IPS-NIHi7 (cell line): ENCODE results near the gene PITPNC1.
A peak's percentile ranks its signal among the peaks of the same experiment; 100 is the strongest.
"Not testable (repeated sequence)": the region's sequence is repeated elsewhere in the genome, so short reads cannot be mapped to it uniquely, and the experiment has no call there.

ENCODE experiments used
- DNase-seq: peaks from one replicate; pipeline ENCODE4 v3.0.0; 2012; ENCODE audit warnings: mixed read lengths; ENCODE audit errors: extremely low spot score

The PITPNC1 gene

DNA sequence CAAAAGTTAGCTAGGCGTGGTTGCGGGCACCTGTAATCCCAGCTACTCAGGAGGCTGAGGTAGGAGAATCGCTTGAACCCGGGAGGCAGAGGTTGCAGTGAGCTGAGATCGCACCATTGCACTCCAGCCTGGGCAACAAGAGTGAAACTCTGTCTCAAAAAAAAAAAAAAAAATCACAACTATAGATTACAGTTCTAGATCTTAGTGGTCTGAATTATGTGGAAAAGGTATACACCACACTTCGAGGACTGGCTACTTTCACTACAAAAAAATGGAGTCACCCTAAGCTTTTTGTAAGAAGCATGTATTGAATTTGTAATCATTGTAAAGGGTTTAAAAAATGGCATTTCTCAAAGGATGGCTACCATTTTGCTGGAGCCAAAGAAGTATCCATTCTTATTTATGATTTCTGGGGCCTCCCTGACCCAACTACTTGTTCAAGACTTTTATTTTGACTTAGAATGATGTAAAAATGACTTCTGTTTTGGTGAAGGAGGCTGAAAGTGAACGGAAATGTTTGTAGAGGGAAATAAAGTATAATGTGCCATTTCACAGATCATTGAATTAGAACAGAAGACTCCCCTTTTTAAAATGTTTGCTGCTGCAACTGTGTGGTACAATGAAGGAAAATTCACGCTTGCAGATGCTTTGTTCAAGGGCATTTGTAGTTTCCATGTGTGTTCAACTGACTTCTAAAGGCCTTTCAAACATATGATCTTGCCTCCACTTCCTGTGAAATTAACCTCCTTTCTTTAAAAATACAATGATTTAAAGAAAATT is 303.6 kb downstream of the PITPNC1 start:
- DNase-seq: no peak

DNA sequence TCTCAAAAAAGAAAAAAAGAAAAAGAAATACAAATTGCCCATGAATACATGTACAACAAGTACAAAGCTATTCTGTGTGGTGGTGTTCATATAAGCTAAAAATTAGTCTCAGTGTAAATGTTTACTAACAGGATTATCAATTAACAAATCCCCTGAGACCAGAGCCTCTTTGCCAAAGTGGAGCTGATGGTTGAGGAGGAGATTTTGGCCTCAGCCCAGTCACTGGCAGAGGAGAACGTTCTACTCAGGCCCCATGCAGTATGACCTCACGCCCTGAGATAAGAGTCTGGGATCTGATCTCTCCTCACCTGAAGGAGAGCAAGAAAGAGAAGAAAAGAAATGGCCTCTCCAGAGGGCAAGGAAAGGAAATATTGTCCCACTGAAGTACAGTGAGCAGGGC is 305.1 kb downstream of the PITPNC1 start:
- DNase-seq: no peak

DNA sequence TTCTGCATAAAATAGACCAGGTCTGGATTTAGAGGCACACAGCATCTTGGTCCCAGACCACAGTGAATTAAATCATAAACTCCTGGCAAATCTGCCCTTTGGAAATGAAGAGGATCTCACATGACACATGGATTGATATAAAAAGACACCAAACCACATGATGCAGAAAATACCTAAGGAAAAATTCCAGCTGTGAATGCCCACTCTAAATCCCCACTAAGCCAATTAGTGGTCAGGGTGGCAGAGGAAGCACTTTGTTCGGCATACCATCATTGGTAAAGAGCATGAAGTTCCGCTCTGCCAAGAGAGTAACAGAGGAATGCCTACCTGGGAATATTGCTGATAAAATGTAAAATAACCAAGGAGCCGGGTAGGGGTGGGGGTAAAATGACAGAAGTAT is 308.3 kb downstream of the PITPNC1 start:
- DNase-seq: no peak

DNA sequence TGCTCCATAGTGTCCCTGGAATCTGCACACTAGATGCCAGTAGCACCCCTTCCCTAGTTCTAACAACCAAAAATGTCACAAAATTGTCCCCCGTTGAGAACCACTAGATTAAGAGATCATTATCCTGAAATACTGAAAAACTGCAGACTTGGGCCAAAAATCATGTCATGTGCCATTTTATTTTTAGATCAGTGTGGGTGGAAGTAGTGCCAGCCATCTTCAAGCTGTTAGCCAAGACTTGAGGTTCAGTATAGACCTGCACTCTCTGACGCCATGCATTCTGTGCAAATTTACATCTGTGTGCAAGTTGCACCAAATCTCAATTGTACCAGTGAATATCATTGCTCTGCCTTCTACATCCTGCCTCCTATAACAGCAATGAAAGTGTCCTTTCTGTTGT is 309.2 kb downstream of the PITPNC1 start:
- no peak for DNase-seq

DNA sequence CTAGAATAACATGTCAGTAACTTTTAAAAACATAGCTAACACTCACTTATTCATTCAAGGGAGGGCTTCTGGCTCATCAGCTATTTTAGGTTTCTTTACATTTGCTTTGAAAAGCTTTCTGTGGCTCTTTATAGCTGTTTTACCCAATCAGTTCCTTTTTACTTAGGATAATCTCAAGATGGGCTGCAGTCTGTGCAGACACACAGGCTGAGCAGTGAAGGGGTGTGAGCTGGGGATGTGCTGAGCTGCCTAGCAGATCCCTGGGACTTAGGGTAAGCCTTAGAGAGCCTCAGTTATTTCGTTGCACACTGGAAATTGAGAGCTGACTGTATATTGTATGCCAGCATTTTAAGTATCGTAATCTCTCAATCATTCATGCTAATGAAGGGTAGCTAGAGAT is 310.4 kb downstream of the PITPNC1 start:
- no peak for DNase-seq

DNA sequence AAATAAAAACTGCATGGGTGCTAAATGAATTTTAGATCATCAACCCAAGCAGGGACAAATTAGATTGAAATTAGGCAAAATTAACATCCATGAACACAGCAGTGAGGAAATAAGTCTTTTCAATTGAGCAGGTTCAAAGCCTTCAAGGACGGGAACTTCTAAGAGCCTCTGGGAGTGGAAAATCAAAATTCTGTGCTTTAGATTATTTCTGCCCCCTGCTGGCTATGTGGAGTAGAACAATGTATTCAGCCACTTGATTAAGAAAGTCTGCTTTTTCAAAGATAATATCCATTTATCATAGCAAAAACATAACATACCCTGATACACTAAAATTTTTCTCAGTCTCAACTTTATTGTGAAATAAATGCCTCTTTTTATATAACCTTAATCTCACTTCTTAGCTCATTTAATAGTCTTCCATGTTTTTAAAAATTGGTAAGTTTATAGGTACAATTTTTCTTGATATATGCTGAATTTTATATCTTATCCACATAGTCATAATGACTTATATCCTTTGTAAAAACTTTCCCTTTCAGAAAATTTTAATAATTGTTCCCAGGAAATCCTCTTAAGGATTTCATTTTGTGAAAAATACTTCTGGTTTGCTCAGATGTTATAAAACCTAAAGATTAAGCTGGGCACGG is 312.6 kb downstream of the PITPNC1 start:
- peak; percentile 72 for DNase-seq

DNA sequence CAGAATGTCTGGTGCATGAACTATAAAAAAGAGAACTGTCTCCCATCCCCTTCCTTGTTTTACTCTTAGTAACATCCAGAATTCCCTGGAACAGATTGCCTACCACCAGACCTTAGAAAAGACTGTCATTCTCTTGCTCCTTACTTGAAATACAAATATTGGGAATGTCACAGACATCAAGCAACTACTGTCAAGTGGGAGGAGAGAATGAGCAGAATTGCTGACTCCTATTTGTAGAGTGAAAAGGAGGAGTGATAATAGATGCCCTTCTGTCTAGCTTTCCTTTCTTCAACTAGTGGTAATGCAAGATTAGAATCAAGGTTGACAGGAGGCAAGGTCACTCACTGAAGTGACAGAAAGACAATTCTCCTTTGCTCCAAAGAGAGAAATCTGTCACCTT is 316.7 kb downstream of the PITPNC1 start:
- no peak for DNase-seq

DNA sequence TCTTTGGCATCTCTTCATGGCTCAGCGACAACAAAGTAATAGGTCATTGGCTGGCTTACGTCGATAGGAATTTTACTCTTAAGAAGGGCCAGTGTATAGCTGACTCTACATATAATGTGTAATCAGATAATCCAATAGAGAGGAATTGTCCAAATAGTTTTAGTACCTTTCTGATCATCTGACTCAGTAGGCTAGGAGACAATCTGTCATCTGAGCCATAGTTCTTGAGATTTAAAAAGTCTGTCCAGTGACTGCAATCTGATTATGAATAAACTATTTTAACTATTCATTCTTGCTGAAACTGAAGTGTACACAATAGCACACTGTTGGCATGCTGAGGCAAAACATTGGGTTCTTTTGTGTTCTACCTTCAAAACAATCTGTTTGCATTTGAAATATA is 319.3 kb downstream of the PITPNC1 start:
- no peak for DNase-seq

DNA sequence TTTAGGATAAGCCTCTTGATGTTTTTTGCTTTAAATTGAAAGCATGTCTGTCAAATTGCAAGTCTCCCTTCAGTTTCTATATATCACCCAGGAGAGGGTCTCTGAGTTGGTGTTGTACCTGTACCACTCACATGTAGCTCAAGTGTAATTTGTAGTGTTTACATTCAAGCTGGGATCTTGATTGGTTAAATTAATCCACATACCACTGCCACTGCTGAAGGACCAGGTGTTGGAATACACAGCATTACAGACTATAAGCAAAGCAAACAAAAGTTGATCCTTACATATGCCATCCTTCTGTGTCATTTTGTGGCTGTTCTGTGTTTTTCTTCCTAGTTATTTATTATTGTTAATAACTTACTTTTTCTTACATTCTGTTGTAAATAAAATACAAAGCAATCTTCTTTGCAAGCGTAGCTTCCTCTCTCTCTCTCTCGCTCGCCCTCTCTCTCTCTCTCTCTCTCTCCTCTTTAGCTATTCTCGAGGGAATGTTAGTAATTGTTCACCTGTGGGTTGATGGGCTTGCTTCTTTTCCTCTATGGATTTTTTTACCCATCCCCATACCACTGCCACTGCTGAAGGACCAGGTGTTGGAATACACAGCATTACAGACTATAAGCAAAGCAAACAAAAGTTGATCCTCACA is 319.9 kb downstream of the PITPNC1 start:
- no peak for DNase-seq

DNA sequence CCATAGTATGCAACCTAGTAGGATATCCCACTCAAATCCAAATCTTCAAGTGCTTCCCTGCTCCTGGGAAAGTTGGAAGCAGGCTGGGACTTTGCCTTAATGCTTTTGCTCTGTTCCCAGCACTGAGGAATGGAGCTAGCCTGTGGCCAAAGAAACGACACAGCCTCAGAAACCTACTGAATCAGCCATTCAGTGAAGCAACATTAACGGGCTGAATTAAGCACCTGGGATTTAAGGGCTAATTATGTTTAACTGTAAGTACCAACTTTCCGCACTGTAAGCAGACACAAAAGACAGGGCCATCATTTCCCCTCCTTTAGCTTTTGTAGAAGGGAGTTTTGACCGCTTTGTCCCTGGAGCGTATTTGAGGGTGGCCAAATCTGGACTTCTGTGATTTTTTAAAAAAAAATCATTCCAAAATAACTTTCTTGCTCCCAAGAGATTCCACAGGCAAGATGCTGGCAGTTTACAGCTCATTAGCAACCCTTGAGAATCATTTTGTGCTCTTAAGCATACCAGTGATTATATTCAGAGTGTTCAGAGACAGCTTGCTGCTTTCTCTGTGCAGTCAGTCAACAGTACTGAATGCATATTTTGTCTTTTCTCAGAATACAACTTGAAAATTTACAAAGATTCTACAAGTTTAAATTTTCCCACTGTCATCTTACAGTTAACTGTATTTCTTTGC is 323.1 kb downstream of the PITPNC1 start:
- no peak for DNase-seq

DNA sequence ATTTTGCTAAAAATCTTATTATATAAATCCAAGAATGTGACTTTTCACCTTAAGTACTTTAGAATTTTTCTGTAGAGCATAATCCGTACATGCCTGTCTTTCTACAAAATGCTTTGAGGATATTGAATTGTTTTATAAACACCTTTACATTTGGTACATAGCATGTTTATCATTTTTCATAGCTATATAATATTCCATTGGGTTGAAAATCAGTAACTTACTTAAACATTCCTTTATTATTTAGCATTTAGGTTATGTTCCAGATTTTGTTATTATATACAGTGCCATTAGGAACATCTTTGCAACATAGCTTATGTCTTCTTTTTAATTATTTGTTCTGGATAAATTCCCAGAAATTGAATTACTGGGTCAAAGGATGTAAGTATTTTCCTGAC is 323.6 kb downstream of the PITPNC1 start:
- DNase-seq: no peak

DNA sequence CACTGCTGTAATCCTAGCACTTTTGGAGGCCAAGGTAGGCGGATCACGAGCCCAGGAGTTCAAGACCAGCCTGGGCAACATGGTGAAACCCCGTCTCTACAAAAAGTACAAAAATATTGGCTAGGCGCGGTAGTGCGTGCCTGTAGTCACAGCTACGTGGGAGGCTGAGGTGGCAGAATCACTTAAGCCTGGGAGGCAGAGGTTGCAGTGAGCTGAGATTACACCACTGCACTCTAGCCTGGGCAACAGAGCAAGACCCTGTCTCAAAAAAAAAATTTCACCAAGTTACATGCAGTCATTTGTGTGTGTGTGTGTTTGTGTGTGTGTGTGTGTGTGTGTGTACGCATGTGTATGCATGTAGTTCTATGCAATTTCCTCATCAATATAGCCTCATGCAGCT is 325.8 kb downstream of the PITPNC1 start:
- not testable (repeated sequence) for DNase-seq

DNA sequence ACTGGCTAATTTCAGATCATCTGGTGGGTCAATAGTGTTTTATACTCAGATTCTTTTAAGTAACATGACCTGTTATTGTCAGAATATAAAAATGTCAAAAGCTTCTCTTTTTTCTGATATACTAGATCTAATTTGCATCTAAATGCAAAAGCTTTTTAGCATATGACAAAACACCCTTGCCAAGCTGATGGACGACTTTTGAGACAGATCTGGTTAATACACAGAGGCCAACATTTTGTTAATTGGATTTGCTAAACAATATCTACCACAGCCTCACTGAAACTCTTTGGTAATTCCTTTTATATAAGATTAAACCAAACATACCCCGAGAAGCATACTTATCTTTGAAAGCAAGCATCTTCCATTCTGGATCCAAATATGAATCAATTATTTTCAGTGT is 330.4 kb downstream of the PITPNC1 start:
- DNase-seq: no peak

DNA sequence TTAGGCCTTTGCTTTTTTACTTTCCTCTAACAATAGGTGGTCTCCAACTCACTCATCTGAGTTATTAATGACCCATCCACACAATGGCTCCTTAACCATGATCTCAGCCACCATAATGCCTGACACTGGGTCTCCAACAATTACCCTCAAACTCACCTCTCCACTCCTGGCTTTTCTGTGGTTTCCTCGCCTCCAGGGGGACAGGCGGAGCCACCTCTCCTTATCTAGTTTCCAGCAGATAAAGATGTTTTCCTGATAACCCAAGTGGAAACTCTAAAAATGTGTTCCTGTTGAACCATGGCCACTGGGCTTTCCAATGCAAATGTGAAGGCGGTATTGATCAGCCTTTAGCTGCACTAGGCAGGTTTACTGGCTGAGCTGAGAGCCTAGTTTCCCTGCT is 331.3 kb downstream of the PITPNC1 start:
- no peak for DNase-seq

DNA sequence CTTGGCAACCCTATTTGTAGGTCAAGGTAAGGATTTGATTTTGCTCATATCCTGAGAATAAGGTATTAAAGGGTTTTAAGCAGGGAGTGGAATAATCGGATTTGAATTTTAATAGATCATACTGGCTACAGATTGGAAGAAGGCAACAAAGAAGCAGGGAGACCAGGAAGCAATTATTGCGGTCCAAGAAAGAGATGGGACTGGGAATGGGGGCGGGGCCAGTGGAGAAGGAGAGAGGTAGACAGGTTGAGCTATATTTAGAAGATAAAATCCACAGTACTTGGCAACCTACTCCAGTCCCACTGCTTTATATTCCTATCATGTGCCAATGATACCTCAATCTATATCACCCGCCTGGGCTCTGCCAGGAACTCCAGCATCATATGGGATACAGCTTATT is 334.8 kb downstream of the PITPNC1 start:
- no peak for DNase-seq

DNA sequence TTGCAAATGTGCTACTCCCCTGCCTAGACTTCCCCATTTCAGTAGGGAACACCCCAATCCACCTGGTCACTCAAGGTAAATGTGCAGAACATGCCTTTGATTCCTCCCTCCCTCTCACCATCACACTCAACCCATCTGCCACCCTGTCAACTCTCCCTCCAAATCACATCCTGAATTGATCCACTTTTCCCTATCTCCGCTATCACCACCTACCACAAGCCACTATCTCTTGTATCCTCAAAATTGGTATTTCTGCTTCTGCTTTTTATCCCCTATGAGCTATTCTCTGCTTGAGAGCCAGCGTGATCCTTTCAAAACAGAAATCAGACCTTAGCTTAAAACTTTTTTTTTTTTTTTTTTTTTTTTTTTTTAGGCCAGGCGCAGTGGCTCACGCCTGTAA is 335.3 kb downstream of the PITPNC1 start:
- DNase-seq: no peak

DNA sequence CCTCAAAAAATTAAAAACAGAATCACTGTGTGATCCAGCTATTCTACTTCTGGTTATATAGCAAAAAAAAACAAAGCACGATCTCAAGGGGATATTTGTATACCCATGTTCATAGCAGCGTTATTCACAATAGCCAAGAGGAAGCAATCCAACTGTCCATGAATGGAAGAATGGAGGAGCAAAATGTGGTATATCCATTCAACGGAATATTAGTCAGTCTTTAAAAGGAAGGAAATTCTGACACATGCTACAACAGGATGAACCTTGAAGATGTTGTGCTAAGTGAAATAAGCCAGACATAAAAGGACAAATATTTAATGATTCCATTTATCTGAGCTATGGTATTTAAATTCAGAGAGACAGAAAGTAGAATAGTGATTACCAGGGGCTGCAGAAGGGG is 336.1 kb downstream of the PITPNC1 start:
- DNase-seq: no peak

DNA sequence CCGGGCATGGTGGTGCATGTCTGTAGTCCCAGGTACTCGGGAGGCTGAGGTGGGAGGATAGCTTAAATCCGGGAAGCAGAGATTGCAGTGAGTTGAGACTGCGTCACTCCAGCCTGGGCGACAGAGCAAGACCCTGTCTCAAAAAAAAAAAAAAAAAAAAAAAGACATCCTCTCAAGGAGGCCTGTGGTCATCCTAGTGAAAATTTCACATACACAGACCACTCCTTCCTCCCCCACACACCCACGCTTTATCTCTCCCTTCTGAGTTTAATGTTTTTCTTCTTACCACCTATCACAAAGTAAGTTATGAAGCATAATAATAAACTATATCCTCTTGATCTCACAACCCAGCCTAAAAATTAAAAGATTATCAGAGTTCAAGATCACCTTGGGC is 339.3 kb downstream of the PITPNC1 start:
- no peak for DNase-seq

DNA sequence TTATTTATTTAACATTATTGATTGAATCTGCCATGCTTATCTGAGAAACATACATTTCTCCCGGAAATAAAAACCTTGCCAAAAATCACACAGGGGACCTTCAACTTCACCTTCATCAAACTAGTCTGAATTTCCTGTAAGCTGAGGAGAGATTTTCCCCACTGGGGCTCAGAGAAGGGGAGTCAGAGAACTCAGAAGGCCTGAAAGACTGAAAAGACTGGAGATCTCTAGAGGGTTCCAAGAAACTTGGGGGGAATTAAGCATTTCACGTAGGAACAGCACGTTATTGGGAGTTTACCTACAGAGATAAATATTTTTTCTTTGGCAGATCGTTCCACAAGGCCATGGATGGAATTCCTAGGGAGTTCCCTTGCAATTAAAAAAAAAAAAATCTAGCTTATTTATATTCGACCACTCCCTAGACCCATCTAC is 340.1 kb downstream of the PITPNC1 start:
- DNase-seq: no peak

DNA sequence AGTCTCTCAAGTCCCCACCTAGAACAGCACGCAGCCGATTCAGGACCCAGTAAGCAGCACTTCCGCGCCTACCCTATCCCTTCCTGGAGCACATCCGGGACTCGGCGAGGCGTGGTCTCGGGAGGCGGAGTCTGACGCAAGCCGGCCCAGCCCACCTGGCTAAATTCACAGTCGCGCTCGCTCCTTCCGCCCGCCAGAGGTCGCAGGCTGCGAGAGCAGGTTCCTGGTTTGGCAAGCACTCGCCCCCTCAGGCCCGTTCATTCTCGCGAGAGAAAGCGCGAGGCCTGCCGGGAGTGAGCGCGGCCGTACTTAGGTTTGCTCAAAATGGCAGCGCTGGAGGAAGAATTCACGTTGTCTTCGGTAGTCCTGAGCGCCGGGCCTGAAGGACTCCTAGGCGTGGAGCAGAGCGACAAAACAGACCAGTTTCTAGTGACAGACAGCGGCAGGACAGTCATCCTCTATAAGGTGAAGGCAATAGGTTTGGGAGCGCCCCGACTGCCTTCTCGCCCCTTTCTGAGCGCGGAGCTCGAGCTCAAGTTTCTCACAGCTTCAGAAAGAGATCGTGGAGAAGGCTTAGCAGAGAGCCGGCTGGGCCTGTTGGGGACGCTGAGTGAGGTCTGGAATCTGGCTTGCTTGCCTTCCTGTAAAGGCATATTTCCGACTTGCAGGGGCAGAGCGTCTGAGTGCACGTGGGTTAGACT is 340.7 kb downstream of the PITPNC1 start, which contains the start of gene NOL11:
Gene NOL11 (plus strand): TSS at position 313 of the 701 bp plus-strand sequence. CDS start 12 bp downstream, at position 325.
- peak; percentile 99 for DNase-seq

DNA sequence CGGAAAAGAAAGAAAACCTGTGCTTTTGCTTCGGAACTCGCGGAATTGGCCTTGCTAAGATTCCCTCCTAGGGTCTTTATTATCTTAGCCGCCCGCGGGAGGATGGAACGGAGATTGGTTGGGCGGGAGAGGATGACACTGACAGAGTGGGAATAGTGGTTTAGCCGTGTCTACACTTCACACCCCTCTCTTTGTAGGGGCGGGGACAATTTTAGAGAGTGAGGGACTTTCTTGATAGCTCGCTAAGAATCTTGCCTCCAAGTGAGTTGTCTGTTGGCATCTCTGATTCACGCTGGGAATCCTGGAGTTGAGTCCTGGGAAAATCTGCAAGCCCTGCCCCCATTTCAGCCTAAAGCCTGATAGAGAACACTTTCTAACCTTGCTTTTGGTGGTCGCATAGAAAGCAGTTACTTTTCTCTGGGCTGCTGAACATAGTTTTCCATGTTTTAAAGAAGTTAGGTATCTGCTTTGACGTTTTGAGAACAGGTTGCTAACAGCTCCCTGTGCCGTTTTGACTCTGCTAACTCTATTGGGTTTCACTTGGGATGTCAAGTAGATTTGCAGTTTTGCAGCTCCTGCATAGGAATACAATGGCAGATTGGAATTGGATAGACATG is 341.4 kb downstream of the PITPNC1 start:
- DNase-seq: peak; percentile 48
